ENCODE data around the gene KIF16B. TPM values are rescaled to one million over a fixed set of nuclear protein-coding genes. Genes with fewer than 3 reads are reported as not detected.

Gene KIF16B
- total and polyA plus RNA-seq, 2 of the 8 experiments (the other 6 are each of a cell fraction or from before 2014, with no cell fraction given): 3.0 to 9.2 TPM

GRCh38 chr20:16488086-16488485 is 85.2 kb downstream of the KIF16B start:
- ChIA-PET CTCF (ENCODE audit: partially characterized antibody) (interaction anchor here (1.5 kb wide), 1 partner anchor 273 kb away, joined by 3 read pairs; no protein-coding TSS in a partner anchor), POLR2A (ENCODE audit: partially characterized antibody) (no interaction called here)
- no peak overlapping the region for H2BK5ac ChIP-seq (ENCODE audit: low read depth, low read length)
- H3K27me3 ChIP-seq (replicated peaks in 1 of 4; ENCODE audit: control insufficient read depth in 3 of 4, extremely low read depth in 1 of 4, insufficient read depth in 3 of 4, low read length in 3 of 4): no peaks in the 10 kb centered on the region
- H3K79me2 ChIP-seq (ENCODE audit: control insufficient read depth in 1 of 2, insufficient read depth in 2 of 2, low read length in 2 of 2): no peaks in the 10 kb centered on the region
- H2BK20ac ChIP-seq (ENCODE audit: low read length): no peak overlapping the region
- no peak overlapping the region for H2BK15ac ChIP-seq (ENCODE audit: low read length)
- H3K9ac ChIP-seq (replicated peaks in 1 of 4; ENCODE audit: extremely low read depth in 1 of 4, low read depth in 3 of 4, low read length in 3 of 4): no peak overlapping the region
- no peaks in the 10 kb centered on the region for H3K23me2 ChIP-seq (ENCODE audit: low read depth, low read length)
- H2BK12ac ChIP-seq (ENCODE audit: low read depth, low read length): no peak overlapping the region
- no peak overlapping the region for H2AK5ac ChIP-seq (ENCODE audit: low read depth, low read length)
- H3K4me1 ChIP-seq (replicated peaks in 1 of 4; ENCODE audit: control insufficient read depth in 3 of 4, insufficient read depth in 4 of 4, low read length in 3 of 4): peaks cover 0 to 3% (median 0%) of the 10 kb centered on the region in 4 experiments; a peak in 1 of 7 replicates
- H3K18ac ChIP-seq (ENCODE audit: extremely low read depth, low read length): no peak overlapping the region
- H3K14ac ChIP-seq (ENCODE audit: insufficient read length): no peak overlapping the region
- no peaks in the 10 kb centered on the region for H3K36me3 ChIP-seq (ENCODE audit: control insufficient read depth in 2 of 4, insufficient read depth in 4 of 4, low read length in 3 of 4)
- no peak overlapping the region for H3K4me3 ChIP-seq (ENCODE audit: extremely low read depth in 1 of 4, insufficient read depth in 2 of 4, low read depth in 3 of 4, low read length in 4 of 4)
- no peak overlapping the region for H3K4me2 ChIP-seq (ENCODE audit: insufficient read depth in 1 of 2, low read depth in 2 of 2, low read length in 2 of 2)
- no peaks in the 10 kb centered on the region for H3K79me1 ChIP-seq (ENCODE audit: low read depth, low read length)
- H4K20me1 ChIP-seq (replicated peaks in 1 of 2; ENCODE audit: control insufficient read depth in 1 of 2, insufficient read depth in 2 of 2, low read length in 2 of 2): no peaks in the 10 kb centered on the region
- DNase-seq (ENCODE audit: low read depth in 1 of 2, low spot score in 2 of 2): no peak
- H4K5ac ChIP-seq (ENCODE audit: insufficient read length, low read depth, low read length): no peak overlapping the region
- no peak overlapping the region for H2BK120ac ChIP-seq (replicated peaks; ENCODE audit: low read depth, low read length)
- H4K91ac ChIP-seq (replicated peaks; ENCODE audit: insufficient read length, low read length): no peak overlapping the region
- H3K56ac ChIP-seq (replicated peaks; ENCODE audit: insufficient read length, low read depth, low read length): no peak overlapping the region
- no peak overlapping the region for H4K8ac ChIP-seq (ENCODE audit: extremely low read depth, insufficient read depth, low read length)
- no peak overlapping the region for H3K23ac ChIP-seq (ENCODE audit: insufficient read length)
- H3K4ac ChIP-seq (replicated peaks; ENCODE audit: insufficient read length, low read depth, low read length): no peak overlapping the region
- no peak for FAIRE-seq
- no peaks in the 10 kb centered on the region for H3K9me3 ChIP-seq (ENCODE audit: insufficient read depth in 2 of 2, low read depth in 1 of 2, low read length in 1 of 2)
- no peak overlapping the region for H2AFZ ChIP-seq (ENCODE audit: low read length)
- no peak overlapping the region for H3K27ac ChIP-seq (ENCODE audit: low read depth, low read length)
- 82% methylated on average over 8 of the region's 8 CpGs; no CpG with 5 or more reads in 1 of the 2 experiments for WGBS, 2 experiments (ENCODE audit: extremely low coverage in 1 of 2, insufficient coverage in 1 of 2, insufficient read length in 1 of 2, insufficient replicate concordance in 2 of 2, low coverage in 1 of 2, low lambda C conversion rate in 2 of 2, missing lambda C conversion rate in 1 of 2)
- TF ChIP-seq GTF2F1 (IDR thresholded peaks at IDR 0.05; ENCODE audit: borderline replicate concordance, low read depth, low read length) (no peak), TAF1 (IDR thresholded peaks at IDR 0.05; ENCODE audit: low read depth, low read length) (no peak), SP2 (IDR thresholded peaks at IDR 0.05; ENCODE audit: low read length) (no peak), PHF8 (conservative IDR thresholded peaks at IDR 0.05; ENCODE audit: low read depth, low read length) (no peak), KDM1A (IDR thresholded peaks at IDR 0.05; ENCODE audit: borderline replicate concordance, low read length) (no peak), SIX5 (IDR thresholded peaks at IDR 0.05; ENCODE audit: low read depth, low read length) (no peak), RNF2 (IDR thresholded peaks at IDR 0.05; ENCODE audit: borderline replicate concordance, low read depth, low read length, missing control alignments, poor library complexity, severe bottlenecking) (no peak), KDM5A (IDR thresholded peaks at IDR 0.05; ENCODE audit: low read length) (no peak), POLR2AphosphoS5 (IDR thresholded peaks at IDR 0.05; ENCODE audit: low read depth, low read length) (no peak), EZH2 (IDR thresholded peaks at IDR 0.05; ENCODE audit: low read depth, low read length, severe bottlenecking) (no peak), HDAC6 (IDR thresholded peaks at IDR 0.05; ENCODE audit: low read depth, low read length) (no peak), SRF (IDR thresholded peaks at IDR 0.05; ENCODE audit: low read depth, low read length) (no peak), SUZ12 (IDR thresholded peaks at IDR 0.05; ENCODE audit: low read length) (no peak), RXRA (IDR thresholded peaks at IDR 0.05; ENCODE audit: insufficient read depth, low read depth, low read length) (no peak), ZNF274 (IDR thresholded peaks at IDR 0.05; ENCODE audit: borderline replicate concordance, extremely low read depth, low read length) (no peak)

Data from H1 (cell line).